Kasumi-1 (cell line): ENCODE data around the gene CAPN10.

Source experiments
- DNase-seq, 2 experiments: peaks; one replicate each; lab custom pipeline; 2025; lab: John Stamatoyannopoulos, UW

CAPN10 gene

GRCh38 chr2:240638512-240639160 lies 52.1 kb downstream of the CAPN10 start:
- no peak for DNase-seq

- no peak for DNase-seq
Measured at GRCh38 chr2:240639566-240639965, 53.0 kb downstream of the CAPN10 start.

GRCh38 chr2:240640939-240641338 lies 54.4 kb downstream of the CAPN10 start:
- no peak for DNase-seq

GRCh38 chr2:240642061-240642805 lies 55.7 kb downstream of the CAPN10 start:
- DNase-seq, result no peak

GRCh38 chr2:240642806-240643092 lies 56.2 kb downstream of the CAPN10 start:
- no peak for DNase-seq

GRCh38 chr2:240643093-240643810 lies 56.7 kb downstream of the CAPN10 start:
- DNase-seq, result no peak

- DNase-seq, result no peak
Measured at GRCh38 chr2:240643811-240644150, 57.2 kb downstream of the CAPN10 start.

- no peak for DNase-seq
Measured at GRCh38 chr2:240644171-240644651, 57.7 kb downstream of the CAPN10 start.

GRCh38 chr2:240644859-240645301 lies 58.3 kb downstream of the CAPN10 start:
- DNase-seq, result no peak

GRCh38 chr2:240645346-240645745 lies 58.8 kb downstream of the CAPN10 start:
- DNase-seq, result no peak

GRCh38 chr2:240645801-240646175 lies 59.3 kb downstream of the CAPN10 start:
- DNase-seq, result no peak

GRCh38 chr2:240646176-240646899 lies 59.8 kb downstream of the CAPN10 start:
- peak in 1 of 2 experiments; percentile 3 for DNase-seq

- DNase-seq, result no peak
Measured at GRCh38 chr2:240646900-240647502, 60.5 kb downstream of the CAPN10 start.

GRCh38 chr2:240647503-240648154 lies 61.1 kb downstream of the CAPN10 start:
- DNase-seq, result no peak

GRCh38 chr2:240648155-240648649 lies 61.7 kb downstream of the CAPN10 start:
- DNase-seq, result no peak
